H1 (cell line): ENCODE measurements around the gene OSBPL5. TPM values are rescaled to one million over a fixed set of nuclear protein-coding genes. Genes with fewer than 3 reads are reported as not detected.

ENCODE experiments used
- CTCF ChIA-PET: fragments of 300-600 bp; sonication (Branson Sonifier 250); formaldehyde crosslinking; loops from one replicate; lab custom pipeline; 2021; ENCODE audit not compliant: partially characterized antibody; lab: Charles Lee
- POLR2A ChIA-PET: fragments of 300-600 bp; sonication (Branson Sonifier 250); formaldehyde crosslinking; loops from one replicate; lab custom pipeline; 2021; ENCODE audit warnings: inconsistent platforms; ENCODE audit not compliant: partially characterized antibody; lab: Charles Lee
- DNase-seq, 2 experiments: peaks; one replicate each; pipeline versions ENCODE4 v3.0.0 to v3.0.0-alpha.2; 2010 to 2022; ENCODE audit warnings: low spot score in 2 of 2, low read depth in 1 of 2, mixed read lengths in 1 of 2
- FAIRE-seq: peaks from 2 replicates; lab custom pipeline; 2011; peaks lifted over from hg19 to GRCh38; lab: Jason Lieb, UNC
- H2AFZ ChIP-seq: 2 replicates; pipeline ENCODE4 v1.8.1; 2012; ENCODE audit warnings: low read length, inconsistent platforms
- H2AK5ac ChIP-seq: 2 replicates; pipeline ENCODE4 v1.6.1; 2013; ENCODE audit warnings: low read depth, low read length
- H2BK120ac ChIP-seq: replicated peaks from 2 replicates; pipeline ENCODE3; 2013; ENCODE audit warnings: low read depth, low read length, inconsistent platforms
- H2BK12ac ChIP-seq: 2 replicates; pipeline ENCODE4 v1.6.1; 2013; ENCODE audit warnings: low read depth, low read length
- H2BK15ac ChIP-seq: 2 replicates; pipeline ENCODE4 v1.6.1; 2013; ENCODE audit warnings: low read length
- H2BK20ac ChIP-seq: 2 replicates; pipeline ENCODE4 v1.6.1; 2013; ENCODE audit warnings: low read length
- H2BK5ac ChIP-seq: 2 replicates; pipeline ENCODE4 v1.6.1; 2013; ENCODE audit warnings: low read depth, low read length
- H3K14ac ChIP-seq: 2 replicates; pipeline ENCODE4 v1.6.1; 2013; ENCODE audit warnings: inconsistent platforms; ENCODE audit not compliant: insufficient read length
- H3K18ac ChIP-seq: 2 replicates; pipeline ENCODE4 v1.6.1; 2013; ENCODE audit warnings: low read length; ENCODE audit errors: extremely low read depth
- H3K23ac ChIP-seq: 2 replicates; pipeline ENCODE4 v1.6.1; 2013; ENCODE audit warnings: inconsistent platforms; ENCODE audit not compliant: insufficient read length
- H3K23me2 ChIP-seq: 2 replicates; pipeline ENCODE4 v1.6.1; 2013; ENCODE audit warnings: low read depth, low read length
- H3K27ac ChIP-seq: 2 replicates; pipeline ENCODE4 v1.6.1; 2011; ENCODE audit warnings: low read depth, low read length, inconsistent platforms
- H3K27me3 ChIP-seq, 4 experiments: replicated peaks in 1 of 4; 1 replicate in 1 of 4; 2 replicates in 3 of 4; pipeline versions ENCODE4 v1.6.1 to v1.8.1; 2011 to 2013; ENCODE audit warnings: low read length in 3 of 4, mild to moderate bottlenecking in 3 of 4, inconsistent platforms in 2 of 4, mixed read lengths in 2 of 4, moderate library complexity in 1 of 4; ENCODE audit not compliant: control insufficient read depth in 3 of 4, insufficient read depth in 3 of 4; ENCODE audit errors: extremely low read depth in 1 of 4
- H3K36me3 ChIP-seq, 4 experiments: 2 replicates each; pipeline versions ENCODE4 v1.6.1 to v1.8.1; 2011 to 2013; ENCODE audit warnings: mild to moderate bottlenecking in 4 of 4, low read length in 3 of 4, moderate library complexity in 2 of 4, control low read depth in 1 of 4, inconsistent platforms in 1 of 4; ENCODE audit not compliant: insufficient read depth in 4 of 4, control insufficient read depth in 2 of 4
- H3K4ac ChIP-seq: replicated peaks from 2 replicates; pipeline ENCODE3; 2013; ENCODE audit warnings: low read length, low read depth, mixed read lengths, inconsistent platforms; ENCODE audit not compliant: insufficient read length
- H3K4me1 ChIP-seq, 4 experiments: replicated peaks in 1 of 4; 1 replicate in 1 of 4; 2 replicates in 3 of 4; pipeline versions ENCODE4 v1.6.1 to v1.8.1; 2011 to 2013; ENCODE audit warnings: low read length in 3 of 4, inconsistent platforms in 2 of 4, mixed read lengths in 1 of 4; ENCODE audit not compliant: insufficient read depth in 4 of 4, control insufficient read depth in 3 of 4
- H3K4me2 ChIP-seq, 2 experiments: 2 replicates each; pipeline versions ENCODE4 v1.6.1 to v1.8.1; 2011 to 2013; ENCODE audit warnings: low read depth in 2 of 2, low read length in 2 of 2, control low read depth in 1 of 2, inconsistent platforms in 1 of 2, mild to moderate bottlenecking in 1 of 2; ENCODE audit not compliant: insufficient read depth in 1 of 2
- H3K4me3 ChIP-seq, 4 experiments: fragments of 200-600, 300-600 bp in 1 of 4; sonication (generic), shearing (Covaris generic), sonication (Bioruptor Twin) in 1 of 4; 2 replicates each; pipeline versions ENCODE4 v1.5.1 to v1.8.1; 2011 to 2016; ENCODE audit warnings: low read length in 4 of 4, low read depth in 3 of 4, control low read depth in 2 of 4, inconsistent platforms in 2 of 4, mild to moderate bottlenecking in 2 of 4, mixed read lengths in 1 of 4, moderate library complexity in 1 of 4; ENCODE audit not compliant: insufficient read depth in 2 of 4; ENCODE audit errors: extremely low read depth in 1 of 4
- H3K56ac ChIP-seq: replicated peaks from 2 replicates; pipeline ENCODE3; 2013; ENCODE audit warnings: low read depth, mild to moderate bottlenecking, mixed read lengths, low read length, inconsistent platforms; ENCODE audit not compliant: insufficient read length
- H3K79me1 ChIP-seq: 2 replicates; pipeline ENCODE4 v1.6.1; 2013; ENCODE audit warnings: low read depth, low read length, control low read depth
- H3K79me2 ChIP-seq, 2 experiments: 2 replicates each; pipeline versions ENCODE4 v1.6.1 to v1.8.1; 2012 to 2013; ENCODE audit warnings: low read length in 2 of 2, mild to moderate bottlenecking in 2 of 2, inconsistent platforms in 1 of 2; ENCODE audit not compliant: insufficient read depth in 2 of 2, control insufficient read depth in 1 of 2
- H3K9ac ChIP-seq, 4 experiments: replicated peaks in 1 of 4; 1 replicate in 1 of 4; 2 replicates in 3 of 4; pipeline versions ENCODE4 v1.6.1 to v1.8.1; 2011 to 2013; ENCODE audit warnings: low read depth in 3 of 4, low read length in 3 of 4, control low read depth in 2 of 4, mild to moderate bottlenecking in 2 of 4, moderate library complexity in 2 of 4, inconsistent platforms in 1 of 4; ENCODE audit errors: extremely low read depth in 1 of 4
- H3K9me3 ChIP-seq, 2 experiments: 2 replicates each; pipeline versions ENCODE4 v1.6.1 to v1.8.1; 2012 to 2013; ENCODE audit warnings: mild to moderate bottlenecking in 2 of 2, moderate library complexity in 2 of 2, control low read depth in 1 of 2, inconsistent platforms in 1 of 2, low read depth in 1 of 2, low read length in 1 of 2, mixed read lengths in 1 of 2; ENCODE audit not compliant: insufficient read depth in 2 of 2
- H4K20me1 ChIP-seq, 2 experiments: replicated peaks in 1 of 2; 2 replicates each; pipeline versions ENCODE3 to v1.8.1; 2011 to 2013; ENCODE audit warnings: inconsistent platforms in 2 of 2, low read length in 2 of 2, mild to moderate bottlenecking in 1 of 2; ENCODE audit not compliant: insufficient read depth in 2 of 2, control insufficient read depth in 1 of 2
- H4K5ac ChIP-seq: 2 replicates; pipeline ENCODE4 v1.6.1; 2013; ENCODE audit warnings: low read length, low read depth, mixed read lengths, inconsistent platforms; ENCODE audit not compliant: insufficient read length
- H4K8ac ChIP-seq: 2 replicates; pipeline ENCODE4 v1.8.0; 2013; ENCODE audit warnings: mild to moderate bottlenecking, moderate library complexity, low read length, inconsistent platforms; ENCODE audit not compliant: insufficient read depth; ENCODE audit errors: extremely low read depth
- H4K91ac ChIP-seq: replicated peaks from 2 replicates; pipeline ENCODE3; 2013; ENCODE audit warnings: low read length, mixed read lengths, inconsistent platforms; ENCODE audit not compliant: insufficient read length
- BCL11A ChIP-seq, 2 experiments: IDR thresholded peaks; one replicate each; pipeline ENCODE4 v1.6.1; 2011; ENCODE audit warnings: low read depth in 2 of 2, low read length in 2 of 2, mild to moderate bottlenecking in 2 of 2
- CBX5 ChIP-seq: fragments of 300-800, 300-1000 bp; sonication (generic); IDR thresholded peaks from 2 replicates; pipeline ENCODE4 v1.7.1; 2016; ENCODE audit warnings: antibody characterized with exemption, low read length, low read depth
- CTBP2 ChIP-seq: IDR thresholded peaks from 2 replicates; pipeline ENCODE4 v1.7.0; 2011; ENCODE audit warnings: borderline replicate concordance, mild to moderate bottlenecking, moderate library complexity, mixed read lengths, low read length; ENCODE audit not compliant: insufficient read depth, insufficient read length
- HDAC2 ChIP-seq, 2 experiments: fragments of 300-600 bp in 1 of 2; sonication (generic) in 1 of 2; IDR thresholded peaks; 2 replicates each; pipeline ENCODE4 v1.6.1; 2011 to 2012; ENCODE audit warnings: low read depth in 2 of 2, low read length in 2 of 2, mild to moderate bottlenecking in 2 of 2, moderate library complexity in 2 of 2, borderline replicate concordance in 1 of 2, inconsistent platforms in 1 of 2
- JUN ChIP-seq: IDR thresholded peaks from 2 replicates; pipeline ENCODE4 v1.6.1; 2011; ENCODE audit warnings: low read depth, mild to moderate bottlenecking, improper control_type of control experiment, low read length
- KDM5A ChIP-seq: fragments of 200-600 bp; IDR thresholded peaks from 2 replicates; pipeline ENCODE4 v1.7.1; 2012; ENCODE audit warnings: mild to moderate bottlenecking, low read length, inconsistent platforms, mixed read lengths
- MAFK ChIP-seq: IDR thresholded peaks from 2 replicates; pipeline ENCODE4 v1.6.1; 2012; ENCODE audit warnings: low read depth, mild to moderate bottlenecking, improper control_type of control experiment, low read length
- RXRA ChIP-seq: IDR thresholded peaks from 2 replicates; pipeline ENCODE4 v1.6.1; 2011; ENCODE audit warnings: low read depth, mild to moderate bottlenecking, low read length, moderate library complexity; ENCODE audit not compliant: insufficient read depth
- SIRT6 ChIP-seq: IDR thresholded peaks from one replicate; pipeline ENCODE4 v1.7.1; 2012; ENCODE audit warnings: low read length, inconsistent platforms
- TAF7 ChIP-seq: optimal IDR thresholded peaks from 2 replicates; pipeline ENCODE3; 2011; ENCODE audit warnings: low read depth, mild to moderate bottlenecking, inconsistent platforms, low read length, moderate library complexity, borderline replicate concordance
- YY1 ChIP-seq: IDR thresholded peaks from 2 replicates; pipeline ENCODE4 v1.6.1; 2011; ENCODE audit warnings: low read depth, mild to moderate bottlenecking, low read length
- WGBS, 2 experiments: shearing (Covaris generic) in 1 of 2; methylation state at CpG; one replicate each; pipeline versions ENCODE4 v1.1.6 to v1.1.7; 2013 to 2015; ENCODE audit warnings: low lambda C conversion rate in 2 of 2, mixed read lengths in 2 of 2, inconsistent platforms in 1 of 2, low coverage in 1 of 2, missing lambda C conversion rate in 1 of 2; ENCODE audit not compliant: insufficient replicate concordance in 2 of 2, insufficient coverage in 1 of 2, insufficient read length in 1 of 2; ENCODE audit errors: extremely low coverage in 1 of 2, missing lambda C conversion rate in 1 of 2; 5-methylcytosine and 5-hydroxymethylcytosine counted together
- polyA plus RNA-seq, 7 experiments: library from polyadenylated mRNA; depleted of rRNA in 3 of 7; stranded (reverse) in 5 of 7; unstranded in 2 of 7; fragments of >200 nt in 5 of 7; fragments of 200-250 nt in 2 of 7; gene quantifications; 1 replicate in 5 of 7; 2 replicates in 1 of 7; 4 replicates in 1 of 7; pipeline versions ENCODE4 v1.2.1 to v1.2.3, GENCODE V29; 2011 to 2013; ENCODE audit warnings: missing spikeins in 2 of 7, mixed read lengths in 2 of 7
- total RNA-seq: library from RNA; stranded (reverse); fragmentation: NEBNext Ultra II Directional; extraction: Animal tissue kit (Norgen Biotek cat#: 25700); gene quantifications from 2 replicates; pipeline ENCODE4 v1.2.1, GENCODE V29; 2021
- TF ChIP-seq, protein P1 (sequence below): IDR thresholded peaks from 2 replicates; pipeline ENCODE4 v1.6.1; 2011; ENCODE audit warnings: low read depth, mild to moderate bottlenecking, low read length; ENCODE audit not compliant: insufficient read depth

Gene OSBPL5
- total and polyA plus RNA-seq, 2 of the 8 experiments (the other 6 are each of a cell fraction or from before 2014, with no cell fraction given): 3.4 to 9.9 TPM

DNA sequence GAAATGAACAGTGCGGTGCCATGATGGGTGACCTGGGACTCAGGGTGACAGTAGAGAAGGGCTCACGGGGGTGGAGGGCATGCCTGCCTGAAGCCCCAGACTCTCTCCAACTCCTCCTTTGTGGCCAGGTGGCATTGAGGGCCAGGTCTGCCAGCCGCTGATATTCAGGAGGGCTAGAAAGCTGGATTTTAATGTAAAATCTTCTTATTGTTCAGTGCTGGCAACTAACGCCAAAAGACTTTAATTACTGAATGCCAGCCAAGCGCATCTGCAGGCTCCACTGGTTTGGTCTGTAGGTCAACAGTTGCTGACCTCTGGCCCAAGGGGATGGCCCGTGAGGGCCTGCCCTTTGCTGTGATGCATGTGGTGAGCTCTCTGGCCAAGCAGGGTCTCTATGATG, 43.2 kb upstream of the OSBPL5 start:
- ChIA-PET POLR2A (no interaction called here), CTCF (interaction anchor here (1.2 to 2.5 kb wide), 9 partner anchors 9 to 98 kb away, joined by 3 to 13 read pairs (median 4); no protein-coding TSS in a partner anchor)
- Histone ChIP-seq H3K4me2 (no peak overlapping the region), H2BK12ac (no peak overlapping the region), H2BK5ac (no peak overlapping the region), H3K18ac (no peak overlapping the region), H3K23ac (no peak overlapping the region), H4K91ac (no peak overlapping the region), H2BK15ac (no peak overlapping the region), H3K79me2 (no peaks in the 10 kb centered on the region), H2AFZ (no peak overlapping the region), H4K20me1 (peaks cover 0 to 7% of the 10 kb centered on the region in 2 experiments), H3K4ac (no peak overlapping the region), H2BK120ac (no peak overlapping the region), H2AK5ac (no peak overlapping the region), H3K27me3 (peaks cover 6 to 26% (median 17%) of the 10 kb centered on the region in 4 experiments; a peak in 6 of 7 replicates), H3K9me3 (no peaks in the 10 kb centered on the region), H3K36me3 (no peaks in the 10 kb centered on the region), H3K4me3 (no peak overlapping the region), H3K4me1 (peaks cover 0 to 2% (median 0%) of the 10 kb centered on the region in 4 experiments; a peak in 4 of 7 replicates), H3K56ac (no peak overlapping the region), H3K79me1 (no peaks in the 10 kb centered on the region), H3K9ac (no peak overlapping the region), H4K8ac (no peak overlapping the region), H3K23me2 (peaks cover 13% of the 10 kb centered on the region), H3K14ac (no peak overlapping the region), H3K27ac (no peak overlapping the region), H2BK20ac (no peak overlapping the region), H4K5ac (no peak overlapping the region)
- FAIRE-seq: no peak
- DNase-seq: no peak
- 90% methylated on average over 6 of the region's 6 CpGs; no CpG with 5 or more reads in 1 of the 2 experiments for WGBS, 2 experiments
- no peak for TF ChIP-seq RXRA
- TF ChIP-seq CBX5: no peak
- TF ChIP-seq, protein P1, sequence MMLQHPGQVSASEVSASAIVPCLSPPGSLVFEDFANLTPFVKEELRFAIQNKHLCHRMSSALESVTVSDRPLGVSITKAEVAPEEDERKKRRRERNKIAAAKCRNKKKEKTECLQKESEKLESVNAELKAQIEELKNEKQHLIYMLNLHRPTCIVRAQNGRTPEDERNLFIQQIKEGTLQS: no peak
- TF ChIP-seq HDAC2 (IDR thresholded peaks at IDR 0.05; ENCODE audit: borderline replicate concordance in 1 of 2, low read depth in 2 of 2, low read length in 2 of 2): no peak
- TF ChIP-seq TAF7: no peak
- TF ChIP-seq CTBP2: no peak
- TF ChIP-seq BCL11A (IDR thresholded peaks at IDR 0.05; ENCODE audit: low read depth in 2 of 2, low read length in 2 of 2): no peak
- no peak for TF ChIP-seq SIRT6
- TF ChIP-seq JUN: no peak
- no peak for TF ChIP-seq KDM5A
- no peak for TF ChIP-seq YY1
- TF ChIP-seq MAFK: no peak
